GM23338 (cell line): ENCODE results near the gene KLF7.

Experiments used
- CREB1 ChIP-seq: fragments of 250-450 bp; sonication (Bioruptor Pico); IDR thresholded peaks from 2 replicates; pipeline ENCODE4 v1.5.0; 2020; ENCODE audit warnings: low read depth, mild to moderate bottlenecking, moderate library complexity
- EZH2 ChIP-seq: fragments of 200-600 bp; sonication (generic); IDR thresholded peaks from one replicate; pipeline ENCODE4 v1.8.0; 2017; ENCODE audit warnings: antibody characterized with exemption, mild to moderate bottlenecking, low read depth; ENCODE audit not compliant: unreplicated experiment
- EZH2phosphoT487 ChIP-seq: fragments of 200-600 bp; sonication (generic); IDR thresholded peaks from one replicate; pipeline ENCODE4 v1.8.1; 2018; ENCODE audit warnings: antibody characterized with exemption; ENCODE audit not compliant: unreplicated experiment
- JUNB ChIP-seq: IDR thresholded peaks from one replicate; pipeline ENCODE4 v1.6.1; 2016; ENCODE audit warnings: antibody characterized with exemption; ENCODE audit not compliant: unreplicated experiment
- POLR2AphosphoS5 ChIP-seq: IDR thresholded peaks from 2 replicates; pipeline ENCODE4 v1.6.1; 2016; ENCODE audit warnings: antibody characterized with exemption, low read depth
- STAT1 ChIP-seq: IDR thresholded peaks from one replicate; pipeline ENCODE4 v1.6.1; 2016; ENCODE audit warnings: antibody characterized with exemption; ENCODE audit not compliant: unreplicated experiment
- ZNF331 ChIP-seq: fragments of 250-450 bp; sonication (Bioruptor Pico); IDR thresholded peaks from 2 replicates; pipeline ENCODE4 v1.5.0; 2020; ENCODE audit warnings: low read depth, mild to moderate bottlenecking, moderate library complexity
- TF ChIP-seq, protein P1 (sequence below), 2 experiments: fragments of 200-600 bp in 1 of 2; sonication (generic) in 1 of 2; conservative IDR thresholded peaks; 2 replicates each; pipeline versions ENCODE4 v1.5.1 to v1.6.1; 2016 to 2017; ENCODE audit warnings: antibody characterized with exemption in 2 of 2, low read depth in 2 of 2, mild to moderate bottlenecking in 2 of 2, moderate library complexity in 1 of 2
- TF ChIP-seq, protein P2 (sequence below): IDR thresholded peaks from one replicate; pipeline ENCODE4 v1.6.1; 2018; ENCODE audit warnings: antibody characterized with exemption; ENCODE audit not compliant: unreplicated experiment
- TF ChIP-seq, protein P3 (sequence below): IDR thresholded peaks from 2 replicates; pipeline ENCODE4 v1.6.1; 2016; ENCODE audit warnings: antibody characterized with exemption
- TF ChIP-seq, protein P4 (sequence below): fragments of 250-450 bp; sonication (Bioruptor Pico); IDR thresholded peaks from 2 replicates; pipeline ENCODE4 v1.5.0; 2020; ENCODE audit warnings: mild to moderate bottlenecking, moderate library complexity

- TF ChIP-seq, protein P1, sequence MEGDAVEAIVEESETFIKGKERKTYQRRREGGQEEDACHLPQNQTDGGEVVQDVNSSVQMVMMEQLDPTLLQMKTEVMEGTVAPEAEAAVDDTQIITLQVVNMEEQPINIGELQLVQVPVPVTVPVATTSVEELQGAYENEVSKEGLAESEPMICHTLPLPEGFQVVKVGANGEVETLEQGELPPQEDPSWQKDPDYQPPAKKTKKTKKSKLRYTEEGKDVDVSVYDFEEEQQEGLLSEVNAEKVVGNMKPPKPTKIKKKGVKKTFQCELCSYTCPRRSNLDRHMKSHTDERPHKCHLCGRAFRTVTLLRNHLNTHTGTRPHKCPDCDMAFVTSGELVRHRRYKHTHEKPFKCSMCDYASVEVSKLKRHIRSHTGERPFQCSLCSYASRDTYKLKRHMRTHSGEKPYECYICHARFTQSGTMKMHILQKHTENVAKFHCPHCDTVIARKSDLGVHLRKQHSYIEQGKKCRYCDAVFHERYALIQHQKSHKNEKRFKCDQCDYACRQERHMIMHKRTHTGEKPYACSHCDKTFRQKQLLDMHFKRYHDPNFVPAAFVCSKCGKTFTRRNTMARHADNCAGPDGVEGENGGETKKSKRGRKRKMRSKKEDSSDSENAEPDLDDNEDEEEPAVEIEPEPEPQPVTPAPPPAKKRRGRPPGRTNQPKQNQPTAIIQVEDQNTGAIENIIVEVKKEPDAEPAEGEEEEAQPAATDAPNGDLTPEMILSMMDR (conservative IDR thresholded peaks at IDR 0.05; ENCODE audit: low read depth in 2 of 2), result no peak
- TF ChIP-seq EZH2 (no peak), CREB1 (CRISPR knock-in tag) (no peak), EZH2phosphoT487 (no peak), POLR2AphosphoS5 (no peak), ZNF331 (no peak), JUNB (no peak), STAT1 (no peak)
- TF ChIP-seq, protein P2, sequence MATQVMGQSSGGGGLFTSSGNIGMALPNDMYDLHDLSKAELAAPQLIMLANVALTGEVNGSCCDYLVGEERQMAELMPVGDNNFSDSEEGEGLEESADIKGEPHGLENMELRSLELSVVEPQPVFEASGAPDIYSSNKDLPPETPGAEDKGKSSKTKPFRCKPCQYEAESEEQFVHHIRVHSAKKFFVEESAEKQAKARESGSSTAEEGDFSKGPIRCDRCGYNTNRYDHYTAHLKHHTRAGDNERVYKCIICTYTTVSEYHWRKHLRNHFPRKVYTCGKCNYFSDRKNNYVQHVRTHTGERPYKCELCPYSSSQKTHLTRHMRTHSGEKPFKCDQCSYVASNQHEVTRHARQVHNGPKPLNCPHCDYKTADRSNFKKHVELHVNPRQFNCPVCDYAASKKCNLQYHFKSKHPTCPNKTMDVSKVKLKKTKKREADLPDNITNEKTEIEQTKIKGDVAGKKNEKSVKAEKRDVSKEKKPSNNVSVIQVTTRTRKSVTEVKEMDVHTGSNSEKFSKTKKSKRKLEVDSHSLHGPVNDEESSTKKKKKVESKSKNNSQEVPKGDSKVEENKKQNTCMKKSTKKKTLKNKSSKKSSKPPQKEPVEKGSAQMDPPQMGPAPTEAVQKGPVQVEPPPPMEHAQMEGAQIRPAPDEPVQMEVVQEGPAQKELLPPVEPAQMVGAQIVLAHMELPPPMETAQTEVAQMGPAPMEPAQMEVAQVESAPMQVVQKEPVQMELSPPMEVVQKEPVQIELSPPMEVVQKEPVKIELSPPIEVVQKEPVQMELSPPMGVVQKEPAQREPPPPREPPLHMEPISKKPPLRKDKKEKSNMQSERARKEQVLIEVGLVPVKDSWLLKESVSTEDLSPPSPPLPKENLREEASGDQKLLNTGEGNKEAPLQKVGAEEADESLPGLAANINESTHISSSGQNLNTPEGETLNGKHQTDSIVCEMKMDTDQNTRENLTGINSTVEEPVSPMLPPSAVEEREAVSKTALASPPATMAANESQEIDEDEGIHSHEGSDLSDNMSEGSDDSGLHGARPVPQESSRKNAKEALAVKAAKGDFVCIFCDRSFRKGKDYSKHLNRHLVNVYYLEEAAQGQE, result no peak
- TF ChIP-seq, protein P3, sequence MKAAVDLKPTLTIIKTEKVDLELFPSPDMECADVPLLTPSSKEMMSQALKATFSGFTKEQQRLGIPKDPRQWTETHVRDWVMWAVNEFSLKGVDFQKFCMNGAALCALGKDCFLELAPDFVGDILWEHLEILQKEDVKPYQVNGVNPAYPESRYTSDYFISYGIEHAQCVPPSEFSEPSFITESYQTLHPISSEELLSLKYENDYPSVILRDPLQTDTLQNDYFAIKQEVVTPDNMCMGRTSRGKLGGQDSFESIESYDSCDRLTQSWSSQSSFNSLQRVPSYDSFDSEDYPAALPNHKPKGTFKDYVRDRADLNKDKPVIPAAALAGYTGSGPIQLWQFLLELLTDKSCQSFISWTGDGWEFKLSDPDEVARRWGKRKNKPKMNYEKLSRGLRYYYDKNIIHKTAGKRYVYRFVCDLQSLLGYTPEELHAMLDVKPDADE, result no peak
- TF ChIP-seq, protein P4, sequence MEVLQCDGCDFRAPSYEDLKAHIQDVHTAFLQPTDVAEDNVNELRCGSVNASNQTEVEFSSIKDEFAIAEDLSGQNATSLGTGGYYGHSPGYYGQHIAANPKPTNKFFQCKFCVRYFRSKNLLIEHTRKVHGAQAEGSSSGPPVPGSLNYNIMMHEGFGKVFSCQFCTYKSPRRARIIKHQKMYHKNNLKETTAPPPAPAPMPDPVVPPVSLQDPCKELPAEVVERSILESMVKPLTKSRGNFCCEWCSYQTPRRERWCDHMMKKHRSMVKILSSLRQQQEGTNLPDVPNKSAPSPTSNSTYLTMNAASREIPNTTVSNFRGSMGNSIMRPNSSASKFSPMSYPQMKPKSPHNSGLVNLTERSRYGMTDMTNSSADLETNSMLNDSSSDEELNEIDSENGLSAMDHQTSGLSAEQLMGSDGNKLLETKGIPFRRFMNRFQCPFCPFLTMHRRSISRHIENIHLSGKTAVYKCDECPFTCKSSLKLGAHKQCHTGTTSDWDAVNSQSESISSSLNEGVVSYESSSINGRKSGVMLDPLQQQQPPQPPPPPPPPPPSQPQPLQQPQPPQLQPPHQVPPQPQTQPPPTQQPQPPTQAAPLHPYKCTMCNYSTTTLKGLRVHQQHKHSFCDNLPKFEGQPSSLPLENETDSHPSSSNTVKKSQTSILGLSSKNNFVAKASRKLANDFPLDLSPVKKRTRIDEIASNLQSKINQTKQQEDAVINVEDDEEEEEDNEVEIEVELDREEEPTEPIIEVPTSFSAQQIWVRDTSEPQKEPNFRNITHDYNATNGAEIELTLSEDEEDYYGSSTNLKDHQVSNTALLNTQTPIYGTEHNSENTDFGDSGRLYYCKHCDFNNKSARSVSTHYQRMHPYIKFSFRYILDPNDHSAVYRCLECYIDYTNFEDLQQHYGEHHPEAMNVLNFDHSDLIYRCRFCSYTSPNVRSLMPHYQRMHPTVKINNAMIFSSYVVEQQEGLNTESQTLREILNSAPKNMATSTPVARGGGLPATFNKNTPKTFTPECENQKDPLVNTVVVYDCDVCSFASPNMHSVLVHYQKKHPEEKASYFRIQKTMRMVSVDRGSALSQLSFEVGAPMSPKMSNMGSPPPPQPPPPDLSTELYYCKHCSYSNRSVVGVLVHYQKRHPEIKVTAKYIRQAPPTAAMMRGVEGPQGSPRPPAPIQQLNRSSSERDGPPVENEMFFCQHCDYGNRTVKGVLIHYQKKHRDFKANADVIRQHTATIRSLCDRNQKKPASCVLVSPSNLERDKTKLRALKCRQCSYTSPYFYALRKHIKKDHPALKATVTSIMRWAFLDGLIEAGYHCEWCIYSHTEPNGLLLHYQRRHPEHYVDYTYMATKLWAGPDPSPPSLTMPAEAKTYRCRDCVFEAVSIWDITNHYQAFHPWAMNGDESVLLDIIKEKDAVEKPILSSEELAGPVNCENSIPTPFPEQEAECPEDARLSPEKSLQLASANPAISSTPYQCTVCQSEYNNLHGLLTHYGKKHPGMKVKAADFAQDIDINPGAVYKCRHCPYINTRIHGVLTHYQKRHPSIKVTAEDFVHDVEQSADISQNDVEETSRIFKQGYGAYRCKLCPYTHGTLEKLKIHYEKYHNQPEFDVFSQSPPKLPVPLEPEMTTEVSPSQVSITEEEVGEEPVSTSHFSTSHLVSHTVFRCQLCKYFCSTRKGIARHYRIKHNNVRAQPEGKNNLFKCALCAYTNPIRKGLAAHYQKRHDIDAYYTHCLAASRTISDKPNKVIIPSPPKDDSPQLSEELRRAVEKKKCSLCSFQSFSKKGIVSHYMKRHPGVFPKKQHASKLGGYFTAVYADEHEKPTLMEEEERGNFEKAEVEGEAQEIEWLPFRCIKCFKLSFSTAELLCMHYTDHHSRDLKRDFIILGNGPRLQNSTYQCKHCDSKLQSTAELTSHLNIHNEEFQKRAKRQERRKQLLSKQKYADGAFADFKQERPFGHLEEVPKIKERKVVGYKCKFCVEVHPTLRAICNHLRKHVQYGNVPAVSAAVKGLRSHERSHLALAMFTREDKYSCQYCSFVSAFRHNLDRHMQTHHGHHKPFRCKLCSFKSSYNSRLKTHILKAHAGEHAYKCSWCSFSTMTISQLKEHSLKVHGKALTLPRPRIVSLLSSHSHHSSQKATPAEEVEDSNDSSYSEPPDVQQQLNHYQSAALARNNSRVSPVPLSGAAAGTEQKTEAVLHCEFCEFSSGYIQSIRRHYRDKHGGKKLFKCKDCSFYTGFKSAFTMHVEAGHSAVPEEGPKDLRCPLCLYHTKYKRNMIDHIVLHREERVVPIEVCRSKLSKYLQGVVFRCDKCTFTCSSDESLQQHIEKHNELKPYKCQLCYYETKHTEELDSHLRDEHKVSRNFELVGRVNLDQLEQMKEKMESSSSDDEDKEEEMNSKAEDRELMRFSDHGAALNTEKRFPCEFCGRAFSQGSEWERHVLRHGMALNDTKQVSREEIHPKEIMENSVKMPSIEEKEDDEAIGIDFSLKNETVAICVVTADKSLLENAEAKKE, result no peak
Observed at GRCh38 chr2:207156451-207157161, 9.1 kb downstream of the KLF7 start.
